Measurements from ENCODE around the gene IFNB1. TPM values are rescaled to one million over a fixed set of nuclear protein-coding genes. Genes with fewer than 3 reads are reported as not detected.

IFNB1 gene
- total and polyA plus RNA-seq, 7 donors, result not detected

DNA sequence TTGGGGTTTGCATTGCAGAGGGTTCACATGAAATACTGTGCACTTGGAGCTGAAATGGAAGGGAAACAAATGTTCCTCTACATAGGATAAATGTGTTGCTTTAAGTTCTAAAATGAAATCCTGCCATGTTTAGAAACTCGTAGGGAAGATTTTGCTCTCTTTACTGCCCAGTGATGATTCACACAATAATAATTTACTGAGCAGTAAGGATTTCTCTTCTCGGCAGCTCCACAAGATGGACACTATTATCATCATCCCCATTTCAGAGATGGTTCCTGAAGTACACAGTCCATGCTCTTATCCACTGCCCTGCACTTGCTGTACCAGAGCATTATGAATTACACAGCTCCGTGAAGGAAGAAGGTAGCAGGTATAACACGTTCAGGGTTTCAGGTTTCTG, 50.4 kb downstream of the IFNB1 start:
- intact Hi-C loops (cut with DNase I), result no loop called here
- H3K4me1 ChIP-seq, result no peaks in the 10 kb centered on the region
- no peak for DNase-seq

More for the DNA sequence above, 50.4 kb downstream of the IFNB1 start:
- Histone ChIP-seq H3K4me3 (no peak overlapping the region), H3K27me3 (ENCODE audit: insufficient read depth in 3 of 3, low read length in 2 of 3) (no peaks in the 10 kb centered on the region), H3K27ac (no peak overlapping the region), H3K9me3 (no peaks in the 10 kb centered on the region), H3K36me3 (ENCODE audit: insufficient read depth in 1 of 2, low read depth in 1 of 2) (no peaks in the 10 kb centered on the region)
- ATAC-seq, result no peak
- WGBS, 3 donors, result 67 to 72% (median 68%) methylated on average over 4 of the region's 4 CpGs
- TF ChIP-seq, protein P1, sequence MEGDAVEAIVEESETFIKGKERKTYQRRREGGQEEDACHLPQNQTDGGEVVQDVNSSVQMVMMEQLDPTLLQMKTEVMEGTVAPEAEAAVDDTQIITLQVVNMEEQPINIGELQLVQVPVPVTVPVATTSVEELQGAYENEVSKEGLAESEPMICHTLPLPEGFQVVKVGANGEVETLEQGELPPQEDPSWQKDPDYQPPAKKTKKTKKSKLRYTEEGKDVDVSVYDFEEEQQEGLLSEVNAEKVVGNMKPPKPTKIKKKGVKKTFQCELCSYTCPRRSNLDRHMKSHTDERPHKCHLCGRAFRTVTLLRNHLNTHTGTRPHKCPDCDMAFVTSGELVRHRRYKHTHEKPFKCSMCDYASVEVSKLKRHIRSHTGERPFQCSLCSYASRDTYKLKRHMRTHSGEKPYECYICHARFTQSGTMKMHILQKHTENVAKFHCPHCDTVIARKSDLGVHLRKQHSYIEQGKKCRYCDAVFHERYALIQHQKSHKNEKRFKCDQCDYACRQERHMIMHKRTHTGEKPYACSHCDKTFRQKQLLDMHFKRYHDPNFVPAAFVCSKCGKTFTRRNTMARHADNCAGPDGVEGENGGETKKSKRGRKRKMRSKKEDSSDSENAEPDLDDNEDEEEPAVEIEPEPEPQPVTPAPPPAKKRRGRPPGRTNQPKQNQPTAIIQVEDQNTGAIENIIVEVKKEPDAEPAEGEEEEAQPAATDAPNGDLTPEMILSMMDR (IDR thresholded peaks at IDR 0.05), result no peak

Other genes starting within 250 kb of the IFNB1 start
- gene HACD4, start 46.3 kb downstream of the IFNB1 start, total RNA-seq, result under 1 TPM; 0.23 to 0.52 (median 0.38) TPM
- under 1 TPM; 0.16 to 0.21 (median 0.16) TPM for gene HACD4, start 46.3 kb downstream of the IFNB1 start, polyA plus RNA-seq
- gene IFNW1, start 63.9 kb upstream of the IFNB1 start, total RNA-seq, result not detected
- gene IFNW1, start 63.9 kb upstream of the IFNB1 start, polyA plus RNA-seq, result not detected
- not detected for gene IFNA21, start 88.7 kb upstream of the IFNB1 start, total RNA-seq
- gene IFNA21, start 88.7 kb upstream of the IFNB1 start, polyA plus RNA-seq, result not detected
- not detected for gene IFNA4, start 109.6 kb upstream of the IFNB1 start, total RNA-seq
- not detected for gene IFNA4, start 109.6 kb upstream of the IFNB1 start, polyA plus RNA-seq
- not detected for gene IFNA7, start 124.3 kb upstream of the IFNB1 start, total RNA-seq
- not detected for gene IFNA7, start 124.3 kb upstream of the IFNB1 start, polyA plus RNA-seq
- gene IFNA10, start 129.2 kb upstream of the IFNB1 start, total RNA-seq, result not detected
- under 1 TPM in 1 of 3 donors, not detected in 2; 0.14 TPM for gene IFNA10, start 129.2 kb upstream of the IFNB1 start, polyA plus RNA-seq
- not detected for gene IFNA16, start 139.4 kb upstream of the IFNB1 start, total RNA-seq
- gene IFNA16, start 139.4 kb upstream of the IFNB1 start, polyA plus RNA-seq, result not detected
- not detected for gene IFNA17, start 150.3 kb upstream of the IFNB1 start, total RNA-seq
- gene IFNA17, start 150.3 kb upstream of the IFNB1 start, polyA plus RNA-seq, result not detected
- gene IFNA14, start 162.1 kb upstream of the IFNB1 start, total RNA-seq, result not detected
- gene IFNA14, start 162.1 kb upstream of the IFNB1 start, polyA plus RNA-seq, result not detected
- not detected for gene IFNA5, start 227.4 kb upstream of the IFNB1 start, total RNA-seq
- gene IFNA5, start 227.4 kb upstream of the IFNB1 start, polyA plus RNA-seq, result under 1 TPM in 1 of 3 donors, not detected in 2; 0.05 TPM

Data from psoas muscle (tissue), 8 donors.